T-helper 1 cell treated with Interleukin-12 subunit alpha and Interleukin-12 subunit beta and Interleukin-4 antibody, amounts not matched to agents 30 ng/mL and 1 ng/mL, for 36 hours (primary cell): ENCODE measurements around the gene SPDYA. TPM values are rescaled to one million over a fixed set of nuclear protein-coding genes. Genes with fewer than 3 reads are reported as not detected.
"Not testable (repeated sequence)": the region's sequence is repeated elsewhere in the genome, so short reads cannot be mapped to it uniquely, and the experiment has no call there.

Source experiments
- intact Hi-C: fragments of 100-400 bp; cut with micrococcal nuclease; formaldehyde crosslinking; loops from one replicate; pipeline ENCODE4 v1.15.1; 2024
- total RNA-seq: library from RNA; stranded (reverse); gene quantifications from 2 replicates; pipeline ENCODE4 v1.2.3, GENCODE V29; 2022

SPDYA gene
- total RNA-seq, result 1.8 and 2.1 TPM in 2 replicates

DNA sequence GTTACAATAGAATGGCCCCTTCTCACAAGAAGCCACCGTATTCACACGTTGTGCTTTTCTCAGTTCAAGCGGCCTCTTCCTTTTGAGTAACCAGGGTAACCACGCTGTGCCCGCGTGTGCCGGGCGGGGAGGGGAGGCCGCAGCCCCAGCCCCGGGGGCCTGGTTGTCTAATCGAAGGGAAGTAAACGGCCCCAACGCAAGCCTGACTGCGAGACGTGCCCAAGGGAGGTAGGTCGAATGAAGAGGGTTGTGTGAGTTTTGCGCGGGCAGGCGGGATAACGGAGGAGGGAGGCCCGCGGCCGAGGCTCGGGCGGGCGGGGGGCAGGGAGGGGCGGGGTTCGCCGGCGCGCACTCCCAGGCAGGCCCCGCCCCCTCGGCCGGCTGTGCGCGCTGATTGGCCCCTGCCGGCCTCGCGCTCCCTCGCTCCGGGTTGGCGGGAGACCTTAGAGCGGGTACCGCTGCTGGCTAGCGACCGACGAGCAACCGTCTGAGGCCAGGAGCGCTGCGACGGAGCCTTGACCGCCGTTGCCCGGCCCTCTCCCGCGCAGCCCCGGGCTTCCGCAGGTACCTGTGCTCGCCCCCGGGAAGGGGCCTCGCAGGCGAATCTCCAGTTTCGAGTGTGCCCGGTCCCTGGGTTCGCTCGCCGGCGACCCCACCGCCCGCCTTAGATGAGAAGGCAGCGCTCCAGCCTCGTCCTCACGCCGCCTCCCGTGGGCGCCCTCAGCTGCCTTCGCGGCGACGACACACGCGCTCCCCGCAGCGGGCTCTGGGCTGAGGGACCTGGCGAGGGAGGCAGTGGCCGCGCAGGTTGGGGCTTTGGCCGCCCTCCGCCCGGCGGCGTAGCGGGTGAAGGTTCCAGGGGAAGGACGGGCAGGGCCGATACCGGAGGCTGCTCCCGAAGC, at the start of gene SPDYA:
SPDYA (plus strand) TSS at position 451 of the 902 bp plus-strand sequence. CDS start 5,181 bp downstream, outside the sequence.
- intact Hi-C loops, result loop anchor here (1.0 to 10.0 kb wide), 10 partner anchors 11 to 1336 kb away; partner anchors contain the start of genes CLIP4, TRMT61B and WDR43

GRCh38 chr2:28761420-28761819, 49.2 kb upstream of the SPDYA start:
- intact Hi-C loops, result no loop called here

DNA sequence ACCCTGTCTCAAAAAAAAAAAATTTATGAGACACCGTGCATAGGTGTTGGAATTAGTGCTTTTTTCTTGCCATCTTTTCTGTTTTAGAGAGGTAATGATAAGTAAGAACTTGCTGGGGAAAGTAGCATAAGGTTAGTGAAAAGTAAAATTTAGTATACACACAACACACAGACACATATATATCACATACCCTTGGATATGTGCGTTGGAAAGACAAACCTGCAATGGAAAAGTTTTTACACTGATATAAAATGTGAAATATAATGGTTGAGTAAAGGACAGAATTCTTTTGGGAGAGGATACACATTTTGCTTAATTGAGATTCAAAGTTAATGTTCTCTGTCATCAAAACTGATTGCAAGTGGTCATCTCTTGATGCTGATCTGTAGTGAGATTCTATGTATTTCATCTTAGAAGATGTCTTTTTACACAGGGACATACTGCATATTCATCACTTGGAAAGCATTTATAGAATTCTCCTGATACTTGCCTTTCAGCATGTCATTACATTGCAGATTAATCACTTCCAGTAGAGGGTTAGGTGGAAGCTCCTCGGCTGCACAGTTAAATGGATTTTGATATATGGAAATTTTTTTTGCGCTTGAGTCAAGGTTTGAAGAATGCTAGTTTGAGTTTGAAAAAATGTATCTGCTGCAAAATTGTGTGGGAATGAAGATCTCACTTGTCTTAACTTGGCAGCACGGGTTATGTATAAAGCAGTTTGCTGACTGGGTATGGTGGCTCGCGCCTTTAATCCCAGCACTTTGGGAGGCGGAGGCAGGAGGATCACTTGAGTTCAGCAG, 45.5 kb upstream of the SPDYA start:
- intact Hi-C loops, result no loop called here

GRCh38 chr2:28766070-28766469, 44.6 kb upstream of the SPDYA start:
- intact Hi-C loops, result no loop called here

GRCh38 chr2:28767337-28767736, 43.3 kb upstream of the SPDYA start:
- intact Hi-C loops, result no loop called here

- intact Hi-C loops, result no loop called here
Measured at GRCh38 chr2:28768422-28768821, 42.2 kb upstream of the SPDYA start.

GRCh38 chr2:28768952-28769351, 41.7 kb upstream of the SPDYA start:
- intact Hi-C loops, result no loop called here

DNA sequence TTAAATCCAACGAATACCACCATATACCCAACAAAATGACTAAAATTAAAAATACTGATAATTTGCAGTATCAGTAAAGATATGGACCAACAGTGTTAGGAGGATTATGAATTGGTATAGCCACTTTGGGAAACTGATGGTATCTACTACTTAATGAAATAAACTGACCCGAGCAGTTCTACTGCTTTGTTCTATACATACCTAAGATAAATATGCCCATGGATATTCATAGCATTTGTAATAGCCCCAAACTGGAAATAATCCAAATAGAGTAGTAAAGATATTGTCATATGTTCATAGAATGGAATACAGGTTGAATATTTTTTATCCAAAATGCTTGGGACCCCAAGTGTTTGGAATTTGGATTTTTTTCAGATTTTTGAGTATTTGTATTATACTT, 38.3 kb upstream of the SPDYA start:
- intact Hi-C loops, result no loop called here

DNA sequence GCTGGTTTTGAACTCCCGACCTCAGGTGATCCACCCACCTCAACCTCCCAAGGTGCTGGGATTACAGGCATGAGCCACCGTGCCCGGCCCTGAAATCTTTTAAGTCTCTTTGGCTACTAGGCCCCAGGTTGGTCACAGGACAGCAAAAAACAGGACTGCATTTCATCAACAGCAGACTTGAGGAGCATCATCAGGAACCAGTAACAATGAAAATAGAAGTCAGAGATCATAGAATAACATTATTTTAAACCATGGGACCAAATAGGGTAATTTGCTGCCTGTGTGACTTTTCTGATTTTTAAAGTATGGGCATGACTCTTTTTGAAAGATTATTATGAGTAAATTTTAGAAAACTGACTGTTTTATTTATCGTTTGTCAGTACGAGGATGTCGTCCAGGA, 34.2 kb upstream of the SPDYA start:
- intact Hi-C loops, result no loop called here

- intact Hi-C loops, result no loop called here
Measured at GRCh38 chr2:28778392-28778791, 32.2 kb upstream of the SPDYA start.

DNA sequence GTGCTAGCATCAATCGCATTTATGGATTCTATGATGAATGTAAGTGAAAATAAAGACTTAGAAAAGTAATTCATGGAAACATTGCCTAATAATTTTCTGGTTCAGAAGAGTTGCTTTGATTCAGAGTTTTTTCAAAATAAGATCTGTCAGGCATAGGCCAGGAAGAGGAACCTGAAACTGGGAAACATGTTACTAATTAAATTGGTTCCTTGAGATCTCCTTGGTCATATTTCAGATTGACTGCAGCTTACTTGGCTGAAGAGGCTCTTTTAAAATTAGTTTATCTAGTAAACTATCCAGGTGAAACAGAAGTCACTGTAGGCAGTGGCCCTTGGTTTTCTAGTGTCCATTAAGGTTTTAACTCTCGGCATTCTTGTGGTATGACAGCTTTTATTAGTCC, 31.6 kb upstream of the SPDYA start:
- intact Hi-C loops, result no loop called here

GRCh38 chr2:28780496-28780895, 30.1 kb upstream of the SPDYA start:
- intact Hi-C loops, result no loop called here

DNA sequence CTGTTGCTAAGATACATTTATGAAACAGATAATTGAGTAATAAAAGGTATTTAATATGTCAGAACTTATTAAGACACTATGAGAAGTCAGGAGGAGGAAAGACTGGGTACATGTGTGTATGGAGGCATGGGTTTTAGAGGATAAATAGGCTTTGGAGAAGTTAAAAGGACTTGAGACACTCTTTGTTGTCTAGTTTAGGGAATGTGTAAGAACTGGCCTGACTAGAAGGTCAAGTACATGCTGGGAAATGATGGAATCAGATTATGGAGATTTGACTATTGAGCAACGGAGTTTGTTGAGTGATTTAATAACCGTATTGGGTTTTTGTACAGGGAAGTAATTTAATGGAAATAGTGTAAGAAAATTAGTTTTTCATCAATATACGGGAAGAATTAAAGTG, 28.2 kb upstream of the SPDYA start:
- intact Hi-C loops, result no loop called here

DNA sequence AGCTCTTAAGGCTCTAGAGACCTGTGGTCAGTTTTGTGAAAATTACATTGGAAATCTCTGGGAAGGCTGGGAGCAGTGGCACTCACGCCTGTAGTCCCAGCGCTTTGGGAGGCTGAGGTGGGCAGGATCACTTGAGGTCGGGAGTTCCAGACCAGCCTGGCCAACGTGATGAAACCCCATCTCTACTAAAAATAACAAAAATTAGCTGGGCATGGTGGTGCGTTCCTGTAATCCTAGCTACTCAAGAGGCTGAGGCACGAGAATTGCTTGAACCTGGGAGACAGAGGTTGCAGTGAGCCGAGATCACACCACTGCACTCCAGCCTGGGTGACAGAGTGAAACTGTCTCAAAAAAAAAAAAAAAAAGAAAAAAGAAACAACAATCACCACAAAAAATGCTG, 26.1 kb upstream of the SPDYA start:
- intact Hi-C loops, result not testable (repeated sequence)

- intact Hi-C loops, result no loop called here
Measured at GRCh38 chr2:28796620-28797019, 14.0 kb upstream of the SPDYA start.

DNA sequence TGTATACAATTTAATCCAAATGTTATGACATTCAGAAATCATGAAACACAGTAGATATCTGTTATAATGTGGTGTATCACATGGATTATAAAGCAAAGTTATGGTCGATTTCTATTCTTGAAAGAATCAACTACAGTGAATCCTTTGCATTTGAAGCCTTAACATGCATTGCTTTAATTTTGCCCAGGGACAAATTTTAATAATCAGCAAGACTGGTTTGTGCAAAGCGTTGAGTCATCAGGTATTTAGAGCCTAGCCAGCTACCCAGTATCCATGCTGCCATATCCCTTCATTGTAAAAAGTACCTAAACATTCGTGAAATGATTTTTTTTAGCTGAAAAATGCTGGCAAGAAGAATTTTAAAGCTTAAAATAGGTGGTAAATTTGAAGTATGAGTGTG, 8.9 kb upstream of the SPDYA start:
- intact Hi-C loops, result loop anchor here (2.0 kb wide), 1 partner anchor 13 kb away; no protein-coding TSS in a partner anchor

GRCh38 chr2:28802975-28803429, 7.6 kb upstream of the SPDYA start:
- intact Hi-C loops, result loop anchor here (2.0 kb wide), 1 partner anchor 14 kb away; no protein-coding TSS in a partner anchor

DNA sequence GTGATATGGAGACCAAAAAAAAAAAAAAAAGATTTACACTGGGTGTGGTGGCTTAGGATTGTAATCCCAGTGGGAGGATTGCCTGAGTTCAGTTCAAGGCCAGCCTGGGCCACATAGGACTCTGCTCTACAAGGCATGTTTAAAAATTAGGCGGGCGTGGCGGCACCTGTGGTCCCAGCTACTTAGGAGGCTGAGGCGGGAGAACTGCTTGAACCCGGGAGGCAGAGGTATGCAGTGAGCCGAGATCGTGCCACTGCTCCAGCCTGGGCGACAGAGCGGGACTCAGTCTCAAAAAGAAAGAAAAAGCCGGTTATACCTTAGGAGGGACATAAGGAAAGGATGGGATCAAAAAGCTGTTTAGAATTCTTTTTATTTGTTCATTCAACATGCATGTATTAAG, 707 bp upstream of the SPDYA start:
- intact Hi-C loops, result loop anchor here (1.0 to 10.0 kb wide), 10 partner anchors 11 to 1336 kb away; partner anchors contain the start of genes CLIP4, TRMT61B and WDR43

GRCh38 chr2:28818053-28818452, 7.4 kb downstream of the SPDYA start:
- intact Hi-C loops, result loop anchor here (10.0 kb wide), 1 partner anchor 497 kb away; no protein-coding TSS in a partner anchor

GRCh38 chr2:28821295-28821958, 10.8 kb downstream of the SPDYA start:
- intact Hi-C loops, result loop anchor here (1.0 to 10.0 kb wide), 10 partner anchors 11 to 376 kb away; partner anchors contain the start of genes SPDYA, TRMT61B and WDR43

DNA sequence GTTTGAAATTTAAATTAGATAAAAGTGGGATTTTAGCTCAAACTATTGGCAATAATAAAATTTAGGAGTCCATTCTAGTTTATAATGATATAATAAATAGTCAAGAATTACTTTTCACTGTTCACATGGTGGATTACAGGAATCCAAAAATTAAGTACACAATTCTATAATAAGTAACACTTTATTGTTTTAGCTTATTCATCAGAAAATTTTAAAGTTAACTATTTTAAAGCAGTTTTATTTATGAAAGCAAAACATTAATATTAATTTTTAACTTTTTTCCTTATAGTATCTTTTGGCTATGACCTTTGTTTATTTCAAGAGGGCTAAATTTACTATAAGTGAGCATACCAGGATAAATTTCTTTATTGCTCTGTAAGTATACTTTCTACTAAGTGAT, 11.4 kb downstream of the SPDYA start:
- intact Hi-C loops, result loop anchor here (10.0 kb wide), 1 partner anchor 103 kb away; no protein-coding TSS in a partner anchor
